K562 (cell line): ENCODE measurements around the gene CORIN.

Experiments used
- BRF2 ChIP-seq: IDR thresholded peaks from 3 replicates; pipeline ENCODE4 v1.6.1; 2011; ENCODE audit warnings: borderline replicate concordance, mild to moderate bottlenecking; ENCODE audit not compliant: insufficient read length, insufficient read depth
- CEBPB ChIP-seq: fragments of 450-650 bp; IDR thresholded peaks from 2 replicates; pipeline ENCODE4 v1.6.1; 2016; ENCODE audit warnings: missing genetic modification characterization, missing compliant biosample characterization
- CREB1 ChIP-seq, 2 experiments: sonication (generic) in 1 of 2; formaldehyde crosslinking in 1 of 2; IDR thresholded peaks; 2 replicates each; pipeline versions ENCODE4 v1.6.1 to v1.8.0; 2012 to 2022; ENCODE audit warnings: inconsistent platforms in 1 of 2, mild to moderate bottlenecking in 1 of 2, missing genetic modification reagents in 1 of 2, moderate library complexity in 1 of 2
- CTCF ChIP-seq, 3 experiments: IDR thresholded peaks in 2 of 3; conservative IDR thresholded peaks in 1 of 3; 2 replicates each; pipeline ENCODE4 v1.5.1; 2011 to 2012; ENCODE audit warnings: low read length in 3 of 3, mild to moderate bottlenecking in 3 of 3, control low read depth in 2 of 3, improper control_type of control experiment in 1 of 3, inconsistent platforms in 1 of 3, low read depth in 1 of 3, mixed read lengths in 1 of 3, moderate library complexity in 1 of 3; ENCODE audit not compliant: insufficient read depth in 2 of 3
- CUX1 ChIP-seq: fragments of 200-800 bp; sonication (Bioruptor generic); IDR thresholded peaks from 2 replicates; pipeline ENCODE4 v1.6.1; 2016; ENCODE audit warnings: missing genetic modification characterization, missing compliant biosample characterization
- IFI16 ChIP-seq: fragments of 250-450 bp; sonication (Bioruptor Pico); IDR thresholded peaks from 2 replicates; pipeline ENCODE4 v2.1.2; 2022; ENCODE audit warnings: mild to moderate bottlenecking, inconsistent platforms
- POLR2A ChIP-seq: fragments of 450-650 bp; conservative IDR thresholded peaks from 2 replicates; pipeline ENCODE4 v1.6.1; 2016
- POLR2AphosphoS2 ChIP-seq: IDR thresholded peaks from 2 replicates; pipeline ENCODE4 v1.6.1; 2012; ENCODE audit warnings: low read length, improper control_type of control experiment
- POLR2AphosphoS5 ChIP-seq: IDR thresholded peaks from 2 replicates; pipeline ENCODE4 v1.6.1; 2011; ENCODE audit warnings: mild to moderate bottlenecking, low read depth, low read length, moderate library complexity; ENCODE audit not compliant: control insufficient read depth, insufficient read depth
- SMAD1 ChIP-seq: fragments of 150-350 bp; IDR thresholded peaks from 2 replicates; pipeline ENCODE4 v1.6.1; 2014; ENCODE audit warnings: low read length, low read depth; ENCODE audit not compliant: partially characterized antibody
- SP1 ChIP-seq: sonication (generic); formaldehyde crosslinking; IDR thresholded peaks from 2 replicates; pipeline ENCODE4 v1.8.1; 2022; ENCODE audit warnings: mild to moderate bottlenecking, missing genetic modification reagents
- ZBTB33 ChIP-seq: sonication (generic); formaldehyde crosslinking; IDR thresholded peaks from 2 replicates; pipeline ENCODE4 v1.8.1; 2023; ENCODE audit warnings: mild to moderate bottlenecking, missing genetic modification reagents
- ZFP91 ChIP-seq: sonication (generic); formaldehyde crosslinking; IDR thresholded peaks from 2 replicates; pipeline ENCODE4 v1.8.0; 2022; ENCODE audit warnings: mild to moderate bottlenecking, missing genetic modification reagents
- ZNF12 ChIP-seq: sonication (generic); formaldehyde crosslinking; IDR thresholded peaks from 2 replicates; pipeline ENCODE4 v1.4.0; 2020; ENCODE audit warnings: mild to moderate bottlenecking, missing genetic modification reagents

- TF ChIP-seq SP1 (no peak), ZBTB33 (CRISPR knock-in tag) (no peak), POLR2AphosphoS5 (no peak), SMAD1 (no peak), POLR2AphosphoS2 (no peak), CREB1 (IDR thresholded peaks at IDR 0.05) (no peak), CREB1 (CRISPR knock-in tag; IDR thresholded peaks at IDR 0.05) (no peak), CTCF (IDR thresholded peaks at IDR 0.05 in 2 of 3, conservative IDR thresholded peaks at IDR 0.05 in 1 of 3; ENCODE audit: insufficient read depth in 2 of 3, low read depth in 1 of 3, low read length in 3 of 3) (no peak), CEBPB (tag) (no peak), ZFP91 (no peak), POLR2A (no peak), BRF2 (no peak), IFI16 (CRISPR knock-in tag) (no peak), ZNF12 (CRISPR knock-in tag) (no peak), CUX1 (CRISPR knock-in tag) (no peak)
Observed at GRCh38 chr4:47711183-47711582, 126.7 kb downstream of the CORIN start.
